ENCODE data around the gene PKN1. TPM values are rescaled to one million over a fixed set of nuclear protein-coding genes. Genes with fewer than 3 reads are reported as not detected.
"Not testable (repeated sequence)": the region's sequence is repeated elsewhere in the genome, so short reads cannot be mapped to it uniquely, and the experiment has no call there.

The PKN1 gene
- total and polyA plus RNA-seq, 4 donors = 84.3 to 197 (median 121) TPM

DNA sequence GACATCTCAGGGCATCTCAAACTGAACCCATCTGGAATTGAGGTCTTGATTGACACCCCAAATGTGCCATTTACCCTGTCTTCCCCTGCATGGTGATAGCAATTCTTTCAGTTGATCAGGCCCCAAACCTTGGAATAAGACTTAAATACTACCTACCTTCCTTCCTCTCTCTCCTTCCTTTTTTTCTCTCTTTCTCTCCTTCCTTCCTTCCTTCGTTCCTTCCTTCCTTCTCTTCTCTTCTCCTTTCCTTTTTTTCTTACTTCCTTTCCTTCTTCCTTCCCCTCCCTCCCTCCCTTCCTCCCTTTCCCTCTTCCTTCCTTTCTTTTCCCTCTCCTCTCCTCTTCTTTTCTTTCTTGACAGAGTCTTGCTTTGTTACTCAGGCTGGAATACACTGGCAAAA is 70.2 kb downstream of the PKN1 start:
- Histone ChIP-seq H3K9ac (ENCODE audit: insufficient read depth in 1 of 2, low read length in 2 of 2) (no peak overlapping the region), H3K27me3 (ENCODE audit: control insufficient read depth in 3 of 3, insufficient read depth in 3 of 3, low read length in 2 of 3) (no peaks in the 10 kb centered on the region), H3K4me1 (ENCODE audit: control insufficient read depth in 5 of 5, insufficient read depth in 5 of 5, low read length in 5 of 5) (peaks cover 0 to 10% (median 5%) of the 10 kb centered on the region in 5 donors), H3K36me3 (ENCODE audit: control insufficient read depth in 4 of 4, insufficient read depth in 4 of 4, low read length in 4 of 4) (no peaks in the 10 kb centered on the region), H3K27ac (ENCODE audit: low read depth in 1 of 2, low read length in 1 of 2) (peak overlapping the region in 1 of 2 donors; percentile 24), H3K9me3 (ENCODE audit: control insufficient read depth in 4 of 4, insufficient read depth in 3 of 4, low read length in 3 of 4) (no peaks in the 10 kb centered on the region), H3K4me3 (no peak overlapping the region)
- 25 to 60% methylated on average over 1 of the region's 1 CpG for WGBS, 2 donors
- TF ChIP-seq, protein P1, sequence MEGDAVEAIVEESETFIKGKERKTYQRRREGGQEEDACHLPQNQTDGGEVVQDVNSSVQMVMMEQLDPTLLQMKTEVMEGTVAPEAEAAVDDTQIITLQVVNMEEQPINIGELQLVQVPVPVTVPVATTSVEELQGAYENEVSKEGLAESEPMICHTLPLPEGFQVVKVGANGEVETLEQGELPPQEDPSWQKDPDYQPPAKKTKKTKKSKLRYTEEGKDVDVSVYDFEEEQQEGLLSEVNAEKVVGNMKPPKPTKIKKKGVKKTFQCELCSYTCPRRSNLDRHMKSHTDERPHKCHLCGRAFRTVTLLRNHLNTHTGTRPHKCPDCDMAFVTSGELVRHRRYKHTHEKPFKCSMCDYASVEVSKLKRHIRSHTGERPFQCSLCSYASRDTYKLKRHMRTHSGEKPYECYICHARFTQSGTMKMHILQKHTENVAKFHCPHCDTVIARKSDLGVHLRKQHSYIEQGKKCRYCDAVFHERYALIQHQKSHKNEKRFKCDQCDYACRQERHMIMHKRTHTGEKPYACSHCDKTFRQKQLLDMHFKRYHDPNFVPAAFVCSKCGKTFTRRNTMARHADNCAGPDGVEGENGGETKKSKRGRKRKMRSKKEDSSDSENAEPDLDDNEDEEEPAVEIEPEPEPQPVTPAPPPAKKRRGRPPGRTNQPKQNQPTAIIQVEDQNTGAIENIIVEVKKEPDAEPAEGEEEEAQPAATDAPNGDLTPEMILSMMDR (IDR thresholded peaks at IDR 0.05; ENCODE audit: control extremely low read depth, extremely low read depth) = no peak
- ATAC-seq (ENCODE audit: insufficient read depth, low FRiP score) = no peak
- DNase-seq = no peak

DNA sequence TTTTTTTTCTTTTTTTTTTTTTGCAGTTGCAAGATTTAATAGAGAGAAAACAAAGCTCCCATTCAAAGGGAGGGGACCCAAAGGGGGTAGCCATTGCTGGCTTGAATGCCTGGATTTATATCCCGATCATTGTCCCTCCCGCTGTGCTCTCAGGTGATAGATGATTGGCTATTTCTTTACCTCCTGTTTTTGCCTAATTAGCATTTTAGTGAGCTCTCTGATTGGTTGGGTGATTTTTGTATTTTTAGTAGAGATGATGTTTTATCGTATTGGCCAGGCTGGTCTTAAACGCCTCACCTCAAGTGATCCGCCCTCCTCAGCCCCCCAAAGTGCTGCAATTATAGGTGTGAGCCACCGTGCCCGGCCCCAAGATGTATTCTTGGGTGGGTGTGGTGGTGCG is 71.5 kb downstream of the PKN1 start:
- not testable (repeated sequence) for H3K4me1 ChIP-seq (ENCODE audit: control insufficient read depth in 5 of 5, insufficient read depth in 5 of 5, low read length in 5 of 5); H3K27me3 ChIP-seq (ENCODE audit: control insufficient read depth in 3 of 3, insufficient read depth in 3 of 3, low read length in 2 of 3); H3K4me3 ChIP-seq; ATAC-seq (ENCODE audit: insufficient read depth, low FRiP score); H3K36me3 ChIP-seq (ENCODE audit: control insufficient read depth in 4 of 4, insufficient read depth in 4 of 4, low read length in 4 of 4); DNase-seq; H3K9ac ChIP-seq (ENCODE audit: insufficient read depth in 1 of 2, low read length in 2 of 2); H3K9me3 ChIP-seq (ENCODE audit: control insufficient read depth in 4 of 4, insufficient read depth in 3 of 4, low read length in 3 of 4)
- H3K27ac ChIP-seq (ENCODE audit: low read depth in 1 of 2, low read length in 1 of 2) = peak overlapping the region in 1 of 2 donors; percentile 87
- WGBS, 2 donors = 91% methylated on average over 8 of the region's 8 CpGs

- DNase-seq = peak; percentile 39 to 63 (median 50)
- Histone ChIP-seq H3K27me3 (ENCODE audit: control insufficient read depth in 3 of 3, insufficient read depth in 3 of 3, low read length in 2 of 3) (no peaks in the 10 kb centered on the region), H3K4me3 (no peak overlapping the region), H3K9me3 (ENCODE audit: control insufficient read depth in 4 of 4, insufficient read depth in 3 of 4, low read length in 3 of 4) (no peaks in the 10 kb centered on the region), H3K27ac (ENCODE audit: low read depth in 1 of 2, low read length in 1 of 2) (peak overlapping the region in 1 of 2 donors; percentile 87), H3K36me3 (ENCODE audit: control insufficient read depth in 4 of 4, insufficient read depth in 4 of 4, low read length in 4 of 4) (no peaks in the 10 kb centered on the region), H3K9ac (ENCODE audit: insufficient read depth in 1 of 2, low read length in 2 of 2) (no peak overlapping the region), H3K4me1 (ENCODE audit: control insufficient read depth in 5 of 5, insufficient read depth in 5 of 5, low read length in 5 of 5) (peaks cover 0 to 7% (median 6%) of the 10 kb centered on the region in 5 donors)
- TF ChIP-seq, protein P1 (IDR thresholded peaks at IDR 0.05; ENCODE audit: control extremely low read depth, extremely low read depth) = peak; percentile 60
- WGBS, 2 donors = 40 to 42% methylated on average over 18 to 19 of the region's 19 CpGs
- ATAC-seq (ENCODE audit: insufficient read depth, low FRiP score) = peak; percentile 60
These were observed 72.6 kb downstream of the PKN1 start for GRCh38 chr19:14505488-14506239.

- peak overlapping the region in 1 of 2 donors; percentile 87 for H3K27ac ChIP-seq (ENCODE audit: low read depth in 1 of 2, low read length in 1 of 2)
- DNase-seq = peak; percentile 59 to 64 (median 60)
These were observed 74.8 kb downstream of the PKN1 start for GRCh38 chr19:14507704-14508542.

More at GRCh38 chr19:14507704-14508542, 74.8 kb downstream of the PKN1 start:
- Histone ChIP-seq H3K4me1 (ENCODE audit: control insufficient read depth in 5 of 5, insufficient read depth in 5 of 5, low read length in 5 of 5) (peaks cover 0 to 9% (median 4%) of the 10 kb centered on the region in 5 donors), H3K4me3 (no peak overlapping the region), H3K9me3 (ENCODE audit: control insufficient read depth in 4 of 4, insufficient read depth in 3 of 4, low read length in 3 of 4) (no peaks in the 10 kb centered on the region), H3K27me3 (ENCODE audit: control insufficient read depth in 3 of 3, insufficient read depth in 3 of 3, low read length in 2 of 3) (no peaks in the 10 kb centered on the region), H3K9ac (ENCODE audit: insufficient read depth in 1 of 2, low read length in 2 of 2) (no peak overlapping the region), H3K36me3 (ENCODE audit: control insufficient read depth in 4 of 4, insufficient read depth in 4 of 4, low read length in 4 of 4) (no peaks in the 10 kb centered on the region)
- 34 to 42% methylated on average over 12 of the region's 12 CpGs for WGBS, 2 donors
- peak; percentile 5 for ATAC-seq (ENCODE audit: insufficient read depth, low FRiP score)
- TF ChIP-seq, protein P1 (IDR thresholded peaks at IDR 0.05; ENCODE audit: control extremely low read depth, extremely low read depth) = no peak

Measured in lung (tissue), 12 donors.